MM.1S (cell line): ENCODE measurements around the gene ORAI2.

Source experiments
- CTCF ChIP-seq: fragments of 300-600 bp; sonication (generic); IDR thresholded peaks from 2 replicates; pipeline ENCODE4 v1.5.1; 2016; ENCODE audit warnings: antibody characterized with exemption, low read length, mixed read lengths
- EZH2 ChIP-seq: fragments of 300-600 bp; sonication (generic); optimal IDR thresholded peaks from 2 replicates; pipeline ENCODE3; 2017; ENCODE audit warnings: low read depth, mild to moderate bottlenecking, antibody characterized with exemption, low read length, mixed read lengths
- EZH2phosphoT487 ChIP-seq: fragments of 300-600 bp; sonication (generic); IDR thresholded peaks from 2 replicates; pipeline ENCODE4 v1.6.1; 2018; ENCODE audit warnings: antibody characterized with exemption, low read length

- no peak for TF ChIP-seq CTCF
- no peak for TF ChIP-seq EZH2
- TF ChIP-seq EZH2phosphoT487 = no peak
Observed at GRCh38 chr7:102469972-102470825, 36.8 kb downstream of the ORAI2 start.
